Measurements from ENCODE around the gene ADAMTSL4.

The ADAMTSL4 gene

GRCh38 chr1:150508982-150509381, 40.2 kb upstream of the ADAMTSL4 start:
- TF ChIP-seq SNAI2 (CRISPR knock-in tag; IDR thresholded peaks at IDR 0.05) = no peak
- no peak for TF ChIP-seq ZNF565 (CRISPR knock-in tag; conservative IDR thresholded peaks at IDR 0.05; ENCODE audit: low read depth)
- TF ChIP-seq ARNTL (CRISPR knock-in tag; IDR thresholded peaks at IDR 0.05; ENCODE audit: borderline replicate concordance, low read depth) = no peak
- TF ChIP-seq ISL1 (CRISPR knock-in tag; IDR thresholded peaks at IDR 0.05) = no peak
- TF ChIP-seq ZFP30 (CRISPR knock-in tag; IDR thresholded peaks at IDR 0.05) = no peak
- TF ChIP-seq PATZ1 (CRISPR knock-in tag; IDR thresholded peaks at IDR 0.05; ENCODE audit: borderline replicate concordance) = no peak
- TF ChIP-seq TSHZ2 (CRISPR knock-in tag; IDR thresholded peaks at IDR 0.05) = no peak
- TF ChIP-seq GLIS3 (CRISPR knock-in tag; IDR thresholded peaks at IDR 0.05) = no peak
- no peak for TF ChIP-seq ZNF70 (CRISPR knock-in tag; IDR thresholded peaks at IDR 0.05)
- TF ChIP-seq ZC3H10 (CRISPR knock-in tag; IDR thresholded peaks at IDR 0.05) = no peak
- no peak for TF ChIP-seq CREB5 (CRISPR knock-in tag; IDR thresholded peaks at IDR 0.05; ENCODE audit: low read depth)
- no peak for TF ChIP-seq TCF4 (CRISPR knock-in tag; IDR thresholded peaks at IDR 0.05; ENCODE audit: borderline replicate concordance)
- TF ChIP-seq RARB (CRISPR knock-in tag; IDR thresholded peaks at IDR 0.05) = no peak
- no peak for TF ChIP-seq PPARA (CRISPR knock-in tag; IDR thresholded peaks at IDR 0.05; ENCODE audit: borderline replicate concordance)
- no peak; the same call in 2 of the 3 replicates for ATAC-seq

- no peak for TF ChIP-seq CSDC2 (CRISPR knock-in tag; IDR thresholded peaks at IDR 0.05)
- TF ChIP-seq ZFP3 (CRISPR knock-in tag; IDR thresholded peaks at IDR 0.05) = no peak
- TF ChIP-seq ZNF565 (CRISPR knock-in tag; conservative IDR thresholded peaks at IDR 0.05; ENCODE audit: low read depth) = no peak
- no peak for TF ChIP-seq PATZ1 (CRISPR knock-in tag; IDR thresholded peaks at IDR 0.05; ENCODE audit: borderline replicate concordance)
- no peak for TF ChIP-seq OSR1 (CRISPR knock-in tag; IDR thresholded peaks at IDR 0.05)
- TF ChIP-seq TCF4 (CRISPR knock-in tag; IDR thresholded peaks at IDR 0.05; ENCODE audit: borderline replicate concordance) = no peak
- TF ChIP-seq ARNTL (CRISPR knock-in tag; IDR thresholded peaks at IDR 0.05; ENCODE audit: borderline replicate concordance, low read depth) = no peak
- TF ChIP-seq PPARA (CRISPR knock-in tag; IDR thresholded peaks at IDR 0.05; ENCODE audit: borderline replicate concordance) = no peak
- TF ChIP-seq ESRRG (CRISPR knock-in tag; IDR thresholded peaks at IDR 0.05) = no peak
- no peak for TF ChIP-seq ISL1 (CRISPR knock-in tag; IDR thresholded peaks at IDR 0.05)
- TF ChIP-seq GLIS3 (CRISPR knock-in tag; IDR thresholded peaks at IDR 0.05) = no peak
- TF ChIP-seq CREB5 (CRISPR knock-in tag; IDR thresholded peaks at IDR 0.05; ENCODE audit: low read depth) = no peak
- TF ChIP-seq POU6F1 (CRISPR knock-in tag; IDR thresholded peaks at IDR 0.05; ENCODE audit: borderline replicate concordance, low read depth) = no peak
- no peak for TF ChIP-seq ZFP30 (CRISPR knock-in tag; IDR thresholded peaks at IDR 0.05)
- no peak for ATAC-seq
These were observed 37.7 kb upstream of the ADAMTSL4 start for GRCh38 chr1:150511551-150511950.

All from SK-N-SH treated with all-trans-retinoic acid at 6 μM for 48 hours (cell line).